Left ventricle myocardium inferior (tissue), 1 donor: ENCODE measurements around the gene HNF1B. TPM values are rescaled to one million over a fixed set of nuclear protein-coding genes. Genes with fewer than 3 reads are reported as not detected.

Experiments used
- DNase-seq: peaks from one replicate; pipeline ENCODE4 v3.0.0-alpha.2; 2020
- H3K27ac ChIP-seq: fragments of 200-600 bp; replicated peaks from 2 replicates; pipeline ENCODE4 v1.8.0; 2021
- H3K27me3 ChIP-seq: fragments of 200-600 bp; 2 replicates; pipeline ENCODE4 v1.8.0; 2021; ENCODE audit warnings: low read depth
- H3K36me3 ChIP-seq: fragments of 200-600 bp; 2 replicates; pipeline ENCODE4 v1.8.0; 2021
- H3K4me1 ChIP-seq: fragments of 200-600 bp; 2 replicates; pipeline ENCODE4 v1.8.0; 2021
- H3K4me3 ChIP-seq: fragments of 200-600 bp; 2 replicates; pipeline ENCODE4 v1.8.0; 2021; ENCODE audit warnings: mild to moderate bottlenecking, moderate library complexity
- H3K9me3 ChIP-seq: fragments of 200-600 bp; replicated peaks from 2 replicates; pipeline ENCODE4 v1.8.0; 2021
- CTCF ChIP-seq: fragments of 200-600 bp; IDR thresholded peaks from 2 replicates; pipeline ENCODE4 v1.8.0; 2021; ENCODE audit warnings: antibody characterized with exemption, mild to moderate bottlenecking, borderline replicate concordance
- intact Hi-C: fragments of 100-400 bp; cut with micrococcal nuclease; formaldehyde crosslinking; loops from one replicate; pipeline ENCODE4 v1.11.0; 2022
- total RNA-seq: library from RNA; stranded (reverse); fragmentation: NEBNext Ultra II Directional; extraction: Animal tissue kit (Norgen Biotek cat#: 25700); gene quantifications from one replicate; pipeline ENCODE4 v1.2.1, GENCODE V29; 2021
- donor health status: DM: no; HTN: yes; CAD: no; lungs with severe emphysema.

Gene HNF1B
- total RNA-seq, 1 donor from 2014 or later: not detected

- H3K27me3 ChIP-seq: peaks cover 98% of the 10 kb centered on the region
- H3K36me3 ChIP-seq: no peaks in the 10 kb centered on the region
- no peak overlapping the region for H3K27ac ChIP-seq
- no peak overlapping the region for H3K4me3 ChIP-seq
- no peaks in the 10 kb centered on the region for H3K9me3 ChIP-seq
- no peak for DNase-seq
- H3K4me1 ChIP-seq: peaks cover 32% of the 10 kb centered on the region
- no peak for TF ChIP-seq CTCF
- intact Hi-C loops: no loop called here
Measured at GRCh38 chr17:37745801-37746426, 1.1 kb upstream of the HNF1B start.

- peaks cover 32% of the 10 kb centered on the region for H3K4me1 ChIP-seq
- H3K4me3 ChIP-seq: peak overlapping the region; percentile 57
- H3K36me3 ChIP-seq: no peaks in the 10 kb centered on the region
- H3K9me3 ChIP-seq: no peaks in the 10 kb centered on the region
- DNase-seq: no peak
- intact Hi-C loops: no loop called here
- H3K27ac ChIP-seq: no peak overlapping the region
- peaks cover 100% of the 10 kb centered on the region for H3K27me3 ChIP-seq
- TF ChIP-seq CTCF: no peak
Measured at GRCh38 chr17:37744633-37744927, 279 bp downstream of the HNF1B start.

GRCh38 chr17:37743875-37744632 is 805 bp downstream of the HNF1B start:
- Histone ChIP-seq H3K9me3 (no peaks in the 10 kb centered on the region), H3K4me3 (peak overlapping the region; percentile 57), H3K4me1 (peaks cover 32% of the 10 kb centered on the region), H3K27ac (no peak overlapping the region), H3K36me3 (no peaks in the 10 kb centered on the region), H3K27me3 (peaks cover 100% of the 10 kb centered on the region)
- intact Hi-C loops: no loop called here
- no peak for DNase-seq
- TF ChIP-seq CTCF: no peak

GRCh38 chr17:37743612-37743874 is 1.3 kb downstream of the HNF1B start:
- TF ChIP-seq CTCF: no peak
- peaks cover 32% of the 10 kb centered on the region for H3K4me1 ChIP-seq
- intact Hi-C loops: no loop called here
- peaks cover 100% of the 10 kb centered on the region for H3K27me3 ChIP-seq
- peak overlapping the region; percentile 57 for H3K4me3 ChIP-seq
- H3K36me3 ChIP-seq: no peaks in the 10 kb centered on the region
- no peak overlapping the region for H3K27ac ChIP-seq
- DNase-seq: no peak
- no peaks in the 10 kb centered on the region for H3K9me3 ChIP-seq

- peaks cover 32% of the 10 kb centered on the region for H3K4me1 ChIP-seq
- peaks cover 100% of the 10 kb centered on the region for H3K27me3 ChIP-seq
- peak overlapping the region; percentile 57 for H3K4me3 ChIP-seq
- no peak for DNase-seq
- H3K36me3 ChIP-seq: no peaks in the 10 kb centered on the region
- no peak overlapping the region for H3K27ac ChIP-seq
- intact Hi-C loops: no loop called here
- no peaks in the 10 kb centered on the region for H3K9me3 ChIP-seq
- no peak for TF ChIP-seq CTCF
Measured at GRCh38 chr17:37742762-37743611, 1.9 kb downstream of the HNF1B start.
